NCI-H128 (cell line): Measurements from ENCODE around the gene SH3D21.
A peak's percentile ranks its signal among the peaks of the same experiment; 100 is the strongest.

ENCODE experiments used
- DNase-seq: peaks from one replicate; lab custom pipeline; 2025; ENCODE audit not compliant: unreplicated experiment; lab: John Stamatoyannopoulos, UW

The SH3D21 gene

GRCh38 chr1:36355811-36356210 is 49.6 kb downstream of the SH3D21 start:
- no peak for DNase-seq

- DNase-seq: no peak
Measured at GRCh38 chr1:36358514-36359084, 52.4 kb downstream of the SH3D21 start.

GRCh38 chr1:36359383-36359782 is 53.2 kb downstream of the SH3D21 start:
- no peak for DNase-seq

- DNase-seq: no peak
Measured at GRCh38 chr1:36359911-36360550, 53.9 kb downstream of the SH3D21 start.

GRCh38 chr1:36365381-36365780 is 59.2 kb downstream of the SH3D21 start:
- no peak for DNase-seq

GRCh38 chr1:36366091-36366661 is 60.0 kb downstream of the SH3D21 start:
- no peak for DNase-seq

- DNase-seq: no peak
Measured at GRCh38 chr1:36367066-36367465, 60.9 kb downstream of the SH3D21 start.

GRCh38 chr1:36367798-36368197 is 61.6 kb downstream of the SH3D21 start:
- no peak for DNase-seq

GRCh38 chr1:36369061-36369861 is 63.1 kb downstream of the SH3D21 start:
- DNase-seq: peak; percentile 82
